Measurements from ENCODE around the gene RPTOR.

DNA sequence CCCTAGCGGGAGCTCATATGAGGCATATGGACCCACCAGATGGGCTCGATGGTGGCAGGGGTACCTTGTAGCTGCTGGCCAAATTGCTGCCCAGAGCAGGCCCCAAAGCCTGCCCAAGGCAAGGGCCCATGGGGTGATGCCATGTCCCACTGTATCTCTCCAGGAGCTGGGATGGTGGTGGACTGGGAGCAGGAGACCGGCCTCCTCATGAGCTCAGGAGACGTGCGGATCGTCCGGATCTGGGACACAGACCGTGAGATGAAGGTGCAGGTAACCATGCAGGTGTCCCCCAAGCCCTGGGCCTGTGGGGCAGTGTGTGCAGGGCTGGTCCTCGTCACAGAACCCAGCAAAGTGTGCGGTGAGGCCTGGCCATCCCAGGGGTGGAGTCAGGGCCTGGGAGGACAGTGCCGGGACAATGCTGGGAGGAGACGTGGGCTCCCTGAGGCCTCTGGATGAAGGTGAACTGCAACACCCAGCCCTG, 412.9 kb downstream of the RPTOR start:
- TF ChIP-seq POLR2A (IDR thresholded peaks at IDR 0.05) = no peak
- TF ChIP-seq, protein P1, sequence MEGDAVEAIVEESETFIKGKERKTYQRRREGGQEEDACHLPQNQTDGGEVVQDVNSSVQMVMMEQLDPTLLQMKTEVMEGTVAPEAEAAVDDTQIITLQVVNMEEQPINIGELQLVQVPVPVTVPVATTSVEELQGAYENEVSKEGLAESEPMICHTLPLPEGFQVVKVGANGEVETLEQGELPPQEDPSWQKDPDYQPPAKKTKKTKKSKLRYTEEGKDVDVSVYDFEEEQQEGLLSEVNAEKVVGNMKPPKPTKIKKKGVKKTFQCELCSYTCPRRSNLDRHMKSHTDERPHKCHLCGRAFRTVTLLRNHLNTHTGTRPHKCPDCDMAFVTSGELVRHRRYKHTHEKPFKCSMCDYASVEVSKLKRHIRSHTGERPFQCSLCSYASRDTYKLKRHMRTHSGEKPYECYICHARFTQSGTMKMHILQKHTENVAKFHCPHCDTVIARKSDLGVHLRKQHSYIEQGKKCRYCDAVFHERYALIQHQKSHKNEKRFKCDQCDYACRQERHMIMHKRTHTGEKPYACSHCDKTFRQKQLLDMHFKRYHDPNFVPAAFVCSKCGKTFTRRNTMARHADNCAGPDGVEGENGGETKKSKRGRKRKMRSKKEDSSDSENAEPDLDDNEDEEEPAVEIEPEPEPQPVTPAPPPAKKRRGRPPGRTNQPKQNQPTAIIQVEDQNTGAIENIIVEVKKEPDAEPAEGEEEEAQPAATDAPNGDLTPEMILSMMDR (IDR thresholded peaks at IDR 0.05) = no peak
